MCF 10A (cell line): ENCODE data around the gene TMEM150B. TPM values are rescaled to one million over a fixed set of nuclear protein-coding genes. Genes with fewer than 3 reads are reported as not detected.

Experiments
- BruUV-seq: library from RNA; stranded (reverse); fragments of 400-500 nt; replicated peaks from 2 replicates; lab custom pipeline; 2021; lab: Mats Ljungman, UMichigan
- CTCF ChIA-PET: fragments of 300-600 bp; sonication (Branson Sonifier 250); formaldehyde crosslinking; extraction: SDS; loops from one replicate; lab custom pipeline; 2021; ENCODE audit warnings: antibody characterized with exemption, inconsistent platforms; lab: Yijun Ruan, JAX
- POLR2A ChIA-PET: fragments of 300-600, 350-650 bp; sonication (Branson Sonifier 250); formaldehyde crosslinking; extraction: SDS; loops from one replicate; lab custom pipeline; 2020; ENCODE audit warnings: antibody characterized with exemption, inconsistent platforms; lab: Yijun Ruan, JAX
- DNase-seq: peaks from one replicate; pipeline ENCODE4 v3.0.0-alpha.2; 2018; ENCODE audit not compliant: unreplicated experiment
- H3K27ac Mint-ChIP-seq: one replicate; pipeline ENCODE4 v1.8.0; 2022; ENCODE audit warnings: mild to moderate bottlenecking, low read depth, mixed read lengths; ENCODE audit not compliant: unreplicated experiment
- H3K27me3 Mint-ChIP-seq: one replicate; pipeline ENCODE4 v1.8.0; 2022; ENCODE audit warnings: mixed read lengths; ENCODE audit not compliant: insufficient read depth, unreplicated experiment
- H3K36me3 Mint-ChIP-seq: one replicate; pipeline ENCODE4 v1.8.0; 2022; ENCODE audit warnings: mild to moderate bottlenecking, moderate library complexity, mixed read lengths; ENCODE audit not compliant: insufficient read depth, unreplicated experiment
- H3K4me1 Mint-ChIP-seq: one replicate; pipeline ENCODE4 v1.8.0; 2022; ENCODE audit warnings: mixed read lengths; ENCODE audit not compliant: insufficient read depth, unreplicated experiment
- H3K4me3 Mint-ChIP-seq: one replicate; pipeline ENCODE4 v1.8.0; 2022; ENCODE audit warnings: mild to moderate bottlenecking, moderate library complexity, mixed read lengths; ENCODE audit not compliant: unreplicated experiment
- H3K9me3 Mint-ChIP-seq: one replicate; pipeline ENCODE4 v1.8.0; 2022; ENCODE audit warnings: mixed read lengths; ENCODE audit not compliant: unreplicated experiment
- intact Hi-C: fragments of 100-400 bp; cut with micrococcal nuclease; formaldehyde crosslinking; loops from 2 replicates; pipeline ENCODE4 v1.14.1; 2022
- total RNA-seq: library from RNA; stranded (reverse); gene quantifications from 2 replicates; pipeline ENCODE4 v1.2.3, GENCODE V29; 2022
- TF ChIP-seq, protein P1 (sequence below): fragments of 200-600 bp; IDR thresholded peaks from one replicate; pipeline ENCODE4 v1.8.0; 2022; ENCODE audit warnings: antibody characterized with exemption, mild to moderate bottlenecking; ENCODE audit not compliant: unreplicated experiment

Gene TMEM150B
- total RNA-seq, 1 experiment from 2014 or later, result not detected

DNA sequence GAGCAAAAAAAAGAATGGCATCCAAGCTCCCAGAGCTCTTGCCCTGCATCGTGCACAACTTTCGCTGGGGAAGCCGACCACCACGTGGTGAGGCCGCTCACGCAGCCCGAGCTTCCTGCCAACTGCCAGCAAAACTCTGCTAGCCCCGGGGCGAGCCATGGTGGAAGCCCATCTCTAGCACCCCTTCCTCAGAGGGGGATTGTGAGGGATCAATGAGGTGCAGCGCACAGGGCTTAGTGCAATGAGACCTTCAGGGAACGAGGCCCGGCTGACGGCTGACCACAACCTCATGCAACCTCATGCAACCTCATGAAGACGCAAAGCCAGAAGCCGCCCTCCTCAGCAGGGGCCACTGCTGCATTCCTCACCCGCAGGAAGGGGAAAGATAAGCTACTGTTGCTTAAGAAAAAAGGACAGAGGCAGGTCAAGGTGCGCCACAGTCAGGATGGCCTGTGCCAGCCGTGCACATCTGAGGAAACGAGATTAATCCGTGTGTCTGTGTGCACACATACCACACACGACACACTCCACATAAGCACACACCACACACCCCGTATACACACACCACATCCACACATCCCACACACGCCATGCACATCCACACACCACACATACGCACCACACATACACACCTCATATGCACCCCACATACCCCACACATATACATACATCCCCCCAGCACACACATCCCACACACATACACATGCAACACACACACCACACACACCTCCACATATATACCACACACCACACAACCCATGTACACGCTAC lies 54.8 kb downstream of the TMEM150B start:
- no peak overlapping the region for H3K4me3 Mint-ChIP-seq
- ChIA-PET CTCF (interaction anchor here (0.6 kb wide), 1 partner anchor 126 kb away, joined by 3 read pairs; no protein-coding TSS in a partner anchor), POLR2A (no interaction called here)
- H3K27me3 Mint-ChIP-seq, result no peaks in the 10 kb centered on the region
- H3K4me1 Mint-ChIP-seq, result no peaks in the 10 kb centered on the region
- no peak for DNase-seq
- no peak overlapping the region for H3K27ac Mint-ChIP-seq
- peaks cover 9% of the 10 kb centered on the region for H3K9me3 Mint-ChIP-seq
- intact Hi-C loops, result no loop called here
- peaks cover 34% of the 10 kb centered on the region for H3K36me3 Mint-ChIP-seq
- TF ChIP-seq, protein P1, sequence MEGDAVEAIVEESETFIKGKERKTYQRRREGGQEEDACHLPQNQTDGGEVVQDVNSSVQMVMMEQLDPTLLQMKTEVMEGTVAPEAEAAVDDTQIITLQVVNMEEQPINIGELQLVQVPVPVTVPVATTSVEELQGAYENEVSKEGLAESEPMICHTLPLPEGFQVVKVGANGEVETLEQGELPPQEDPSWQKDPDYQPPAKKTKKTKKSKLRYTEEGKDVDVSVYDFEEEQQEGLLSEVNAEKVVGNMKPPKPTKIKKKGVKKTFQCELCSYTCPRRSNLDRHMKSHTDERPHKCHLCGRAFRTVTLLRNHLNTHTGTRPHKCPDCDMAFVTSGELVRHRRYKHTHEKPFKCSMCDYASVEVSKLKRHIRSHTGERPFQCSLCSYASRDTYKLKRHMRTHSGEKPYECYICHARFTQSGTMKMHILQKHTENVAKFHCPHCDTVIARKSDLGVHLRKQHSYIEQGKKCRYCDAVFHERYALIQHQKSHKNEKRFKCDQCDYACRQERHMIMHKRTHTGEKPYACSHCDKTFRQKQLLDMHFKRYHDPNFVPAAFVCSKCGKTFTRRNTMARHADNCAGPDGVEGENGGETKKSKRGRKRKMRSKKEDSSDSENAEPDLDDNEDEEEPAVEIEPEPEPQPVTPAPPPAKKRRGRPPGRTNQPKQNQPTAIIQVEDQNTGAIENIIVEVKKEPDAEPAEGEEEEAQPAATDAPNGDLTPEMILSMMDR, result no peak
- BruUV-seq, result no TSS peak

DNA sequence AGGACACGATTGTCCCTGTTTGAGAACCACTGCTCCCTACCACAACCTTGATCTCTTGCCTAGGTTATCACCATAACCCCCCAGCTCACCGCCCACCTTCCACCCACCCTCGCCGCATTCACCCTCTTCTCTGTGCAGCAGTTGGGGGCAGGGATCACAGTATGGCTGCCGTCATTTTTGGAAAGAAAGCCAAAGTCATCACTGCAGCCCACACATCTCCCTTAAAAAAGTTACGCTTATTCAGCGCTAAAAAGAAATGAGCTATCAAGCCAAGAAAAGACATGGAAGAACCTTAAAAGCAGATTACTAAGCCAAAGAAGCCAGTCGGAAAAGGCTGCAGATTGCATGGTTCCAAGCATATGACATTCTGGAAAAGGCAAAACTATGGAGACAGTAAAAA lies 55.8 kb downstream of the TMEM150B start:
- Mint-ChIP-seq H3K4me3 (no peak overlapping the region), H3K36me3 (peaks cover 34% of the 10 kb centered on the region), H3K27me3 (no peaks in the 10 kb centered on the region), H3K4me1 (no peaks in the 10 kb centered on the region), H3K27ac (no peak overlapping the region), H3K9me3 (peaks cover 9% of the 10 kb centered on the region)
- no TSS peak for BruUV-seq
- TF ChIP-seq, protein P1, result no peak
- CTCF ChIA-PET, result interaction anchor here (1.2 kb wide), 1 partner anchor 33 kb away, joined by 3 read pairs; no protein-coding TSS in a partner anchor
- POLR2A ChIA-PET, result no interaction called here
- intact Hi-C loops, result no loop called here
- DNase-seq, result no peak

DNA sequence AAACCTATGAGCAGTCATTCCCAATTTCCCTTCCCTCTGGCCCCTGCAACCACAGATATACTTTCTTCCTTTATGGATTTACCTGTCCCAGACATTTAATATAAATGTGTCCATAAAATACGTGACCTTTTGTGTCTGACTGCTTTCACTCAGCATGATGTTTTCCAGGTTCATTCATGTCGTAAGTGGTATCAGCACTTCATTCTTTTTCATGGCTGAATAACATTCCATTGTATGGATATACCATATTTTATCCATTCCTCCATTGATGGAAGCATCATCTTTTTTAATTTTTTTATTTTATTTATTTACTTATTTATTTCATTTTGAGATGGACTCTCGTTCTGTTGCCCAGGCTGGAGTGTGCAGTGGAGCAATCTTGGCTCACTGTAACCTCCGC lies 58.3 kb downstream of the TMEM150B start:
- Mint-ChIP-seq H3K27me3 (no peaks in the 10 kb centered on the region), H3K4me3 (no peak overlapping the region), H3K9me3 (peaks cover 9% of the 10 kb centered on the region), H3K27ac (no peak overlapping the region), H3K36me3 (peaks cover 26% of the 10 kb centered on the region), H3K4me1 (no peaks in the 10 kb centered on the region)
- ChIA-PET CTCF (interaction anchor here (0.6 kb wide), 1 partner anchor 363 kb away, joined by 3 read pairs; no protein-coding TSS in a partner anchor), POLR2A (no interaction called here)
- no TSS peak for BruUV-seq
- TF ChIP-seq, protein P1, result no peak
- DNase-seq, result no peak
- intact Hi-C loops, result no loop called here

DNA sequence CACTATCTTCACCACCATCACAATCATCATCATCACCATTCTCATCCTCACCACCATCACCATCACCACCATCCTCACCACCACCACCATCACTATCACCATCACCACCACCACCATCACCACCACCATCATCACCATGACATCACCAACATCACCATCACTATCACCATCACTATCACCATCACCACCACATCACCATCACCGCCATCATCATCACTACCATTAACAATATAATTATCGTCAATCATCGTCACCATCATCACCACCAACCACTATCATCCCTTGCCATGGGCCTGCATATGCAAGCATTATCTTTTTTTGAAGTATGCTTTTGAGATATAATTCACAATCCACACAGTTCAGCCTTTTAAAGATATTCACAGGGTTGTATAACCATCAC lies 58.7 kb downstream of the TMEM150B start:
- no TSS peak for BruUV-seq
- Mint-ChIP-seq H3K9me3 (peaks cover 9% of the 10 kb centered on the region), H3K4me3 (no peak overlapping the region), H3K4me1 (no peaks in the 10 kb centered on the region), H3K27me3 (no peaks in the 10 kb centered on the region), H3K36me3 (peaks cover 22% of the 10 kb centered on the region), H3K27ac (no peak overlapping the region)
- POLR2A ChIA-PET, result no interaction called here
- DNase-seq, result no peak
- TF ChIP-seq, protein P1, result no peak
- intact Hi-C loops, result no loop called here
- CTCF ChIA-PET, result no interaction called here
